ENCODE data around the gene CITED1.

DNA sequence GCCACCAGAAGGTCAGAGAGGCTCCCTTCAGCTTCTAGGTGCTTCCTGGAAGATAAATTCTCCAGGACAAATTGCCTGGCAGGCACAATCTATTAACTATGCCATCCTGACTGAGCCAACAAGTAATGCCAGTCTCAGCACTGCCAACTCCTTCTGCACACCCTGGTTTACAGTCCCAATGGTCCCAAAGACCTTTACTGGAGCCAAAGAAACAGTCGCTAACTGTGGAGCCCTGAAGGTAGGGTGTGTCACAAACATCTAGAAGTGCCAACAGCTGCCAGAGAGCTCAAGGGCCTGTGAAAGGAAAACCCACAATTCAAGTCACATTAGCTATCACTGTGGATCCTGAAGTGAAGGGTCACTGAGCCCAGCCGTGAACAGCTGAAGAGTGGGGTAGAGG lies 34.9 kb upstream of the CITED1 start:
- TF ChIP-seq POLR2AphosphoS5 (IDR thresholded peaks at IDR 0.05; ENCODE audit: low read depth, low read length) (no peak), TAF1 (IDR thresholded peaks at IDR 0.05; ENCODE audit: borderline replicate concordance, insufficient read depth, low read length) (no peak), SIN3A (IDR thresholded peaks at IDR 0.05; ENCODE audit: borderline replicate concordance, insufficient read depth, low read length) (no peak)
- TF ChIP-seq, protein P1, sequence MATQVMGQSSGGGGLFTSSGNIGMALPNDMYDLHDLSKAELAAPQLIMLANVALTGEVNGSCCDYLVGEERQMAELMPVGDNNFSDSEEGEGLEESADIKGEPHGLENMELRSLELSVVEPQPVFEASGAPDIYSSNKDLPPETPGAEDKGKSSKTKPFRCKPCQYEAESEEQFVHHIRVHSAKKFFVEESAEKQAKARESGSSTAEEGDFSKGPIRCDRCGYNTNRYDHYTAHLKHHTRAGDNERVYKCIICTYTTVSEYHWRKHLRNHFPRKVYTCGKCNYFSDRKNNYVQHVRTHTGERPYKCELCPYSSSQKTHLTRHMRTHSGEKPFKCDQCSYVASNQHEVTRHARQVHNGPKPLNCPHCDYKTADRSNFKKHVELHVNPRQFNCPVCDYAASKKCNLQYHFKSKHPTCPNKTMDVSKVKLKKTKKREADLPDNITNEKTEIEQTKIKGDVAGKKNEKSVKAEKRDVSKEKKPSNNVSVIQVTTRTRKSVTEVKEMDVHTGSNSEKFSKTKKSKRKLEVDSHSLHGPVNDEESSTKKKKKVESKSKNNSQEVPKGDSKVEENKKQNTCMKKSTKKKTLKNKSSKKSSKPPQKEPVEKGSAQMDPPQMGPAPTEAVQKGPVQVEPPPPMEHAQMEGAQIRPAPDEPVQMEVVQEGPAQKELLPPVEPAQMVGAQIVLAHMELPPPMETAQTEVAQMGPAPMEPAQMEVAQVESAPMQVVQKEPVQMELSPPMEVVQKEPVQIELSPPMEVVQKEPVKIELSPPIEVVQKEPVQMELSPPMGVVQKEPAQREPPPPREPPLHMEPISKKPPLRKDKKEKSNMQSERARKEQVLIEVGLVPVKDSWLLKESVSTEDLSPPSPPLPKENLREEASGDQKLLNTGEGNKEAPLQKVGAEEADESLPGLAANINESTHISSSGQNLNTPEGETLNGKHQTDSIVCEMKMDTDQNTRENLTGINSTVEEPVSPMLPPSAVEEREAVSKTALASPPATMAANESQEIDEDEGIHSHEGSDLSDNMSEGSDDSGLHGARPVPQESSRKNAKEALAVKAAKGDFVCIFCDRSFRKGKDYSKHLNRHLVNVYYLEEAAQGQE (IDR thresholded peaks at IDR 0.05; ENCODE audit: insufficient read depth in 1 of 2, low read depth in 2 of 2, low read length in 2 of 2): no peak

Data from PFSK-1 (cell line).